ENCODE data around the gene TRUB2.
"Not testable (repeated sequence)": the region's sequence is repeated elsewhere in the genome, so short reads cannot be mapped to it uniquely, and the experiment has no call there.

TRUB2 gene

GRCh38 chr9:128349772-128350171, 27.5 kb upstream of the TRUB2 start:
- H3K36me3 ChIP-seq (ENCODE audit: insufficient read depth, low read length) = no peaks in the 10 kb centered on the region; the same call in 1 of the 2 replicates
- no peak overlapping the region for H3K9ac ChIP-seq (ENCODE audit: low read depth, low read length)
- no peaks in the 10 kb centered on the region for H3K9me3 ChIP-seq (ENCODE audit: control insufficient read depth, insufficient read depth, low read length)
- H3K4me1 ChIP-seq (ENCODE audit: insufficient read depth, low read length) = no peaks in the 10 kb centered on the region

- no peaks in the 10 kb centered on the region for H3K9me3 ChIP-seq (ENCODE audit: control insufficient read depth, insufficient read depth, low read length)
- no peaks in the 10 kb centered on the region for H3K4me1 ChIP-seq (ENCODE audit: insufficient read depth, low read length)
- H3K36me3 ChIP-seq (ENCODE audit: insufficient read depth, low read length) = no peaks in the 10 kb centered on the region; the same call in 1 of the 2 replicates
- no peak overlapping the region for H3K9ac ChIP-seq (ENCODE audit: low read depth, low read length)
These were observed 26.9 kb upstream of the TRUB2 start for GRCh38 chr9:128349125-128349524.

- Histone ChIP-seq H3K4me1 (ENCODE audit: insufficient read depth, low read length) (no peaks in the 10 kb centered on the region), H3K9ac (ENCODE audit: low read depth, low read length) (no peak overlapping the region), H3K9me3 (ENCODE audit: control insufficient read depth, insufficient read depth, low read length) (no peaks in the 10 kb centered on the region), H3K36me3 (ENCODE audit: insufficient read depth, low read length) (no peaks in the 10 kb centered on the region; the same call in none of the 2 replicates)
These were observed 22.8 kb upstream of the TRUB2 start for GRCh38 chr9:128344931-128345605.

- H3K4me1 ChIP-seq (ENCODE audit: insufficient read depth, low read length) = no peaks in the 10 kb centered on the region
- H3K9ac ChIP-seq (ENCODE audit: low read depth, low read length) = no peak overlapping the region
- H3K9me3 ChIP-seq (ENCODE audit: control insufficient read depth, insufficient read depth, low read length) = no peaks in the 10 kb centered on the region
- H3K36me3 ChIP-seq (ENCODE audit: insufficient read depth, low read length) = no peaks in the 10 kb centered on the region; the same call in none of the 2 replicates
These were observed 21.6 kb upstream of the TRUB2 start for GRCh38 chr9:128343855-128344254.

GRCh38 chr9:128342971-128343680, 20.9 kb upstream of the TRUB2 start:
- no peaks in the 10 kb centered on the region for H3K9me3 ChIP-seq (ENCODE audit: control insufficient read depth, insufficient read depth, low read length)
- no peaks in the 10 kb centered on the region; the same call in none of the 2 replicates for H3K36me3 ChIP-seq (ENCODE audit: insufficient read depth, low read length)
- no peak overlapping the region for H3K9ac ChIP-seq (ENCODE audit: low read depth, low read length)
- H3K4me1 ChIP-seq (ENCODE audit: insufficient read depth, low read length) = no peaks in the 10 kb centered on the region

GRCh38 chr9:128341435-128341849, 19.2 kb upstream of the TRUB2 start:
- H3K9ac ChIP-seq (ENCODE audit: low read depth, low read length) = peak overlapping the region; percentile 73
- no peaks in the 10 kb centered on the region for H3K9me3 ChIP-seq (ENCODE audit: control insufficient read depth, insufficient read depth, low read length)
- no peaks in the 10 kb centered on the region; the same call in 1 of the 2 replicates for H3K36me3 ChIP-seq (ENCODE audit: insufficient read depth, low read length)
- H3K4me1 ChIP-seq (ENCODE audit: insufficient read depth, low read length) = no peaks in the 10 kb centered on the region

- no peaks in the 10 kb centered on the region for H3K9me3 ChIP-seq (ENCODE audit: control insufficient read depth, insufficient read depth, low read length)
- H3K4me1 ChIP-seq (ENCODE audit: insufficient read depth, low read length) = no peaks in the 10 kb centered on the region
- H3K9ac ChIP-seq (ENCODE audit: low read depth, low read length) = peak overlapping the region; percentile 73
- no peaks in the 10 kb centered on the region; the same call in 1 of the 2 replicates for H3K36me3 ChIP-seq (ENCODE audit: insufficient read depth, low read length)
These were observed 18.6 kb upstream of the TRUB2 start for GRCh38 chr9:128340691-128341434.

- Histone ChIP-seq H3K36me3 (ENCODE audit: insufficient read depth, low read length) (no peaks in the 10 kb centered on the region; the same call in 1 of the 2 replicates), H3K4me1 (ENCODE audit: insufficient read depth, low read length) (no peaks in the 10 kb centered on the region), H3K9me3 (ENCODE audit: control insufficient read depth, insufficient read depth, low read length) (no peaks in the 10 kb centered on the region), H3K9ac (ENCODE audit: low read depth, low read length) (peak within 1 kb of the TSS; percentile 73)
These were observed 17.8 kb upstream of the TRUB2 start, which contains the start of gene SLC27A4 for GRCh38 chr9:128339761-128340690. Gene SLC27A4, plus strand, starts transcription at chr9:128340527. Its CDS starts 2,606 bp downstream, at chr9:128343133.

- not testable (repeated sequence) for H3K9ac ChIP-seq (ENCODE audit: low read depth, low read length); H3K9me3 ChIP-seq (ENCODE audit: control insufficient read depth, insufficient read depth, low read length); H3K36me3 ChIP-seq (ENCODE audit: insufficient read depth, low read length); H3K4me1 ChIP-seq (ENCODE audit: insufficient read depth, low read length)
These were observed 16.8 kb upstream of the TRUB2 start for GRCh38 chr9:128338852-128339614.

- no peaks in the 10 kb centered on the region for H3K4me1 ChIP-seq (ENCODE audit: insufficient read depth, low read length)
- no peak overlapping the region for H3K9ac ChIP-seq (ENCODE audit: low read depth, low read length)
- H3K36me3 ChIP-seq (ENCODE audit: insufficient read depth, low read length) = no peaks in the 10 kb centered on the region
- no peaks in the 10 kb centered on the region for H3K9me3 ChIP-seq (ENCODE audit: control insufficient read depth, insufficient read depth, low read length)
These were observed 15.7 kb upstream of the TRUB2 start for GRCh38 chr9:128337936-128338335.

GRCh38 chr9:128335914-128336313, 13.7 kb upstream of the TRUB2 start:
- no peaks in the 10 kb centered on the region for H3K4me1 ChIP-seq (ENCODE audit: insufficient read depth, low read length)
- no peaks in the 10 kb centered on the region for H3K9me3 ChIP-seq (ENCODE audit: control insufficient read depth, insufficient read depth, low read length)
- H3K36me3 ChIP-seq (ENCODE audit: insufficient read depth, low read length) = no peaks in the 10 kb centered on the region
- H3K9ac ChIP-seq (ENCODE audit: low read depth, low read length) = no peak overlapping the region

GRCh38 chr9:128335161-128335560, 12.9 kb upstream of the TRUB2 start:
- Histone ChIP-seq H3K36me3 (ENCODE audit: insufficient read depth, low read length) (no peaks in the 10 kb centered on the region), H3K9ac (ENCODE audit: low read depth, low read length) (no peak overlapping the region), H3K4me1 (ENCODE audit: insufficient read depth, low read length) (no peaks in the 10 kb centered on the region), H3K9me3 (ENCODE audit: control insufficient read depth, insufficient read depth, low read length) (no peaks in the 10 kb centered on the region)

GRCh38 chr9:128333451-128333869, 11.2 kb upstream of the TRUB2 start:
- Histone ChIP-seq H3K36me3 (ENCODE audit: insufficient read depth, low read length) (no peaks in the 10 kb centered on the region), H3K4me1 (ENCODE audit: insufficient read depth, low read length) (no peaks in the 10 kb centered on the region), H3K9ac (ENCODE audit: low read depth, low read length) (no peak overlapping the region), H3K9me3 (ENCODE audit: control insufficient read depth, insufficient read depth, low read length) (no peaks in the 10 kb centered on the region)
